ENCODE results near the gene SH3RF3.
A peak's percentile ranks its signal among the peaks of the same experiment; 100 is the strongest.
"Not testable (repeated sequence)": the region's sequence is repeated elsewhere in the genome, so short reads cannot be mapped to it uniquely, and the experiment has no call there.

The SH3RF3 gene

GRCh38 chr2:109118321-109118720 lies 10.7 kb upstream of the SH3RF3 start:
- no peak for DNase-seq

GRCh38 chr2:109120166-109120565 lies 8.8 kb upstream of the SH3RF3 start:
- DNase-seq, result no peak

- DNase-seq, result not testable (repeated sequence)
These were observed 8.3 kb upstream of the SH3RF3 start for GRCh38 chr2:109120686-109121085.

GRCh38 chr2:109123586-109124201 lies 5.3 kb upstream of the SH3RF3 start:
- no peak for DNase-seq

- peak in 1 of 2 experiments; percentile 29 for DNase-seq
These were observed 3.9 kb upstream of the SH3RF3 start for GRCh38 chr2:109124982-109125592.

- DNase-seq, result no peak
These were observed 3.2 kb upstream of the SH3RF3 start for GRCh38 chr2:109125593-109126500.

GRCh38 chr2:109126501-109126860 lies 2.5 kb upstream of the SH3RF3 start:
- no peak for DNase-seq

GRCh38 chr2:109127556-109127955 lies 1.4 kb upstream of the SH3RF3 start:
- no peak for DNase-seq

GRCh38 chr2:109128048-109128615 lies 873 bp upstream of the SH3RF3 start:
- DNase-seq, result peak; percentile 39 to 77

- peak in 1 of 2 experiments; percentile 35 for DNase-seq
These were observed 433 bp downstream of the SH3RF3 start for GRCh38 chr2:109129356-109129920.

GRCh38 chr2:109129921-109130722 lies 1.1 kb downstream of the SH3RF3 start:
- no peak for DNase-seq

GRCh38 chr2:109130723-109130995 lies 1.7 kb downstream of the SH3RF3 start:
- DNase-seq, result no peak

- DNase-seq, result no peak
These were observed 2.8 kb downstream of the SH3RF3 start for GRCh38 chr2:109131777-109132176.

- DNase-seq, result no peak
These were observed 3.6 kb downstream of the SH3RF3 start for GRCh38 chr2:109132626-109133025.

GRCh38 chr2:109133746-109134145 lies 4.7 kb downstream of the SH3RF3 start:
- no peak for DNase-seq

GRCh38 chr2:109134741-109135358 lies 5.8 kb downstream of the SH3RF3 start:
- no peak for DNase-seq

- DNase-seq, result peak; percentile 18 to 62
These were observed 6.6 kb downstream of the SH3RF3 start for GRCh38 chr2:109135359-109136197.

- no peak for DNase-seq
These were observed 7.5 kb downstream of the SH3RF3 start for GRCh38 chr2:109136542-109136941.

GRCh38 chr2:109137616-109138015 lies 8.6 kb downstream of the SH3RF3 start:
- DNase-seq, result peak; percentile 75 to 86

GRCh38 chr2:109138449-109138848 lies 9.4 kb downstream of the SH3RF3 start:
- DNase-seq, result no peak

GRCh38 chr2:109139002-109139401 lies 10.0 kb downstream of the SH3RF3 start:
- DNase-seq, result no peak

Measured in NCI-H524 (cell line).